Upper lobe of left lung (tissue), 4 donors: Measurements from ENCODE around the gene WDR37.

ENCODE experiments used
- EP300 ChIP-seq, 4 donors: sonication (generic); formaldehyde crosslinking; IDR thresholded peaks; one replicate each; pipeline ENCODE4 v1.5.1; 2017; ENCODE audit warnings: antibody characterized with exemption in 4 of 4, control low read depth in 2 of 4
- POLR2A ChIP-seq, 4 donors: fragments of 450-650 bp; IDR thresholded peaks; one replicate each; pipeline ENCODE4 v1.5.1; 2016 to 2017; ENCODE audit warnings: antibody characterized with exemption in 4 of 4, mild to moderate bottlenecking in 2 of 4
- POLR2AphosphoS5 ChIP-seq, 2 donors: sonication (generic); formaldehyde crosslinking; IDR thresholded peaks; one replicate each; pipeline ENCODE4 v1.5.1; 2017; ENCODE audit warnings: antibody characterized with exemption in 2 of 2
- TF ChIP-seq, protein P1 (sequence below), 6 experiments: fragments of 450-650 bp in 4 of 6; fragments of 200-600 bp in 2 of 6; sonication (generic) in 2 of 6; IDR thresholded peaks; one replicate each; pipeline ENCODE4 v1.5.1; 2016 to 2019; ENCODE audit warnings: antibody characterized with exemption in 6 of 6

DNA sequence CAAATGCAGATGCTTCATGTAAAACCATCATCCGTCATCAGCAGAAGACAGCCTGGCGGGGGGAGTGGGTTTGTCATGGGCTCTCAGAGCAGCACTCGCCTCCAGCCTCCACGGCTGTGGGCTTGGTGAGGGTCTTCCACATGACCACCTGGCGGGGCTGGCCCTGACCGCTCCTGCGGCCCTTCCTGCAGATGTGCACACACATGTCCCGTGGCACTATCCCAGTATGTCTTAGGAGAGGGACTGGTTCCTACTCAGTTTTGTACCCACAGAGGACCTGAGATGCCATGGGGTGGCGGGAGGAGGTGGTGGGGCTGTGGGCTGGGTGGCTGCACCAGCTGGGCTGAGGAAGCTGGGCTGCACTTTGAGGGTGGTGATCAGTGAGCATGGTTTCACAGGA is 35.2 kb upstream of the WDR37 start:
- TF ChIP-seq, protein P1, sequence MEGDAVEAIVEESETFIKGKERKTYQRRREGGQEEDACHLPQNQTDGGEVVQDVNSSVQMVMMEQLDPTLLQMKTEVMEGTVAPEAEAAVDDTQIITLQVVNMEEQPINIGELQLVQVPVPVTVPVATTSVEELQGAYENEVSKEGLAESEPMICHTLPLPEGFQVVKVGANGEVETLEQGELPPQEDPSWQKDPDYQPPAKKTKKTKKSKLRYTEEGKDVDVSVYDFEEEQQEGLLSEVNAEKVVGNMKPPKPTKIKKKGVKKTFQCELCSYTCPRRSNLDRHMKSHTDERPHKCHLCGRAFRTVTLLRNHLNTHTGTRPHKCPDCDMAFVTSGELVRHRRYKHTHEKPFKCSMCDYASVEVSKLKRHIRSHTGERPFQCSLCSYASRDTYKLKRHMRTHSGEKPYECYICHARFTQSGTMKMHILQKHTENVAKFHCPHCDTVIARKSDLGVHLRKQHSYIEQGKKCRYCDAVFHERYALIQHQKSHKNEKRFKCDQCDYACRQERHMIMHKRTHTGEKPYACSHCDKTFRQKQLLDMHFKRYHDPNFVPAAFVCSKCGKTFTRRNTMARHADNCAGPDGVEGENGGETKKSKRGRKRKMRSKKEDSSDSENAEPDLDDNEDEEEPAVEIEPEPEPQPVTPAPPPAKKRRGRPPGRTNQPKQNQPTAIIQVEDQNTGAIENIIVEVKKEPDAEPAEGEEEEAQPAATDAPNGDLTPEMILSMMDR (IDR thresholded peaks at IDR 0.05) = no peak
- no peak for TF ChIP-seq POLR2AphosphoS5 (IDR thresholded peaks at IDR 0.05)
- TF ChIP-seq POLR2A (IDR thresholded peaks at IDR 0.05) = no peak
- TF ChIP-seq EP300 (IDR thresholded peaks at IDR 0.05) = no peak
